ENCODE data around the gene ARHGEF11.

The ARHGEF11 gene

DNA sequence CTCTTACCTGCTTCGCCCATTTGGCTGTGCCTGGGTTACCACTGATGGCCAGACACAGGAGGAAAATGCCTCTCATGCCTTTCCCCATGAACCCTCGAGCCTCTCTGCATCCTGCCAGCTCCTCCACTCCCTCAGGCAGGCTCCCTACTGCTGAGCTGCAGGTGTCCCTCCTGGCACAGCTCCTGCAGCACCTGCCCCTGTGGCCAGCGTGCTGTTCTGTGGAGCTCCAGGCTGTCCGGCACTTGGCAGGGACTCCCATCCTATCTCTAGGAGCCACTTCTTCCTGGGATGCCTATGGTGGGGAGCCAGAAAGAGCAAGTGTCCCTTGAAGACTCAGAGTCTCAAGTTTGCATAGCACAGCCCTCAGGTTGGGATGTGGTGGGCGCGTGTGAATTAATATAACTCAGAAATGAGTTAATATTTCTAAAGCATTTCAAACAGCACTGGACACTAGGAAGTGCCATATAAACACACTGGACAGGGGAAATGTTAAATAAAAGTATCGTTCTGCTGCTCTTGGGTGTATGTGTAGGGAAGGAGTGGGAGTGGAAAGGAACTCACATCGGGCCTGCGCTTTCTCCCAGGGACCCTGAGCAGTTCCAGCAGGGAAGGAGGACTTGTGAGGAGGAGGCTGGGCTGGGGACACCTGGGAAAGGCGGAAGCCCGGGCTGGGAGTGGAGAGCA is 122.4 kb downstream of the ARHGEF11 start:
- Histone ChIP-seq H3K79me2 (ENCODE audit: insufficient read depth, low read length) (no peaks in the 10 kb centered on the region), H3K4me1 (ENCODE audit: insufficient read depth, low read length) (no peaks in the 10 kb centered on the region), H4K20me1 (ENCODE audit: insufficient read depth, low read length) (peaks cover 4% of the 10 kb centered on the region; the same call in 1 of the 2 replicates), H3K9ac (ENCODE audit: low read depth, low read length) (no peak overlapping the region), H2AFZ (ENCODE audit: low read depth, low read length) (no peak overlapping the region), H3K27ac (ENCODE audit: low read length) (no peak overlapping the region), H3K36me3 (ENCODE audit: insufficient read depth, low read length) (no peaks in the 10 kb centered on the region), H3K9me3 (ENCODE audit: insufficient read depth, low read length, severe bottlenecking) (no peaks in the 10 kb centered on the region), H3K4me2 (ENCODE audit: insufficient read depth, low read length) (no peak overlapping the region), H3K27me3 (ENCODE audit: insufficient read depth, low read length, poor library complexity) (peaks cover 23% of the 10 kb centered on the region), H3K4me3 (ENCODE audit: low read depth in 1 of 2, low read length in 2 of 2) (no peak overlapping the region)
- TF ChIP-seq, protein P1, sequence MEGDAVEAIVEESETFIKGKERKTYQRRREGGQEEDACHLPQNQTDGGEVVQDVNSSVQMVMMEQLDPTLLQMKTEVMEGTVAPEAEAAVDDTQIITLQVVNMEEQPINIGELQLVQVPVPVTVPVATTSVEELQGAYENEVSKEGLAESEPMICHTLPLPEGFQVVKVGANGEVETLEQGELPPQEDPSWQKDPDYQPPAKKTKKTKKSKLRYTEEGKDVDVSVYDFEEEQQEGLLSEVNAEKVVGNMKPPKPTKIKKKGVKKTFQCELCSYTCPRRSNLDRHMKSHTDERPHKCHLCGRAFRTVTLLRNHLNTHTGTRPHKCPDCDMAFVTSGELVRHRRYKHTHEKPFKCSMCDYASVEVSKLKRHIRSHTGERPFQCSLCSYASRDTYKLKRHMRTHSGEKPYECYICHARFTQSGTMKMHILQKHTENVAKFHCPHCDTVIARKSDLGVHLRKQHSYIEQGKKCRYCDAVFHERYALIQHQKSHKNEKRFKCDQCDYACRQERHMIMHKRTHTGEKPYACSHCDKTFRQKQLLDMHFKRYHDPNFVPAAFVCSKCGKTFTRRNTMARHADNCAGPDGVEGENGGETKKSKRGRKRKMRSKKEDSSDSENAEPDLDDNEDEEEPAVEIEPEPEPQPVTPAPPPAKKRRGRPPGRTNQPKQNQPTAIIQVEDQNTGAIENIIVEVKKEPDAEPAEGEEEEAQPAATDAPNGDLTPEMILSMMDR (IDR thresholded peaks at IDR 0.05; ENCODE audit: borderline replicate concordance, extremely low read depth, low read length, poor library complexity, severe bottlenecking), result no peak
- no peak for TF ChIP-seq EZH2 (IDR thresholded peaks at IDR 0.05; ENCODE audit: borderline replicate concordance, low read depth, low read length, severe bottlenecking)
- DNase-seq, result no peak
- ATAC-seq (ENCODE audit: insufficient read depth, low read depth), result no peak

GRCh38 chr1:156921053-156921529 is 124.5 kb downstream of the ARHGEF11 start:
- no peaks in the 10 kb centered on the region for H3K79me2 ChIP-seq (ENCODE audit: insufficient read depth, low read length)
- H3K36me3 ChIP-seq (ENCODE audit: insufficient read depth, low read length), result no peaks in the 10 kb centered on the region
- TF ChIP-seq, protein P1 (IDR thresholded peaks at IDR 0.05; ENCODE audit: borderline replicate concordance, extremely low read depth, low read length, poor library complexity, severe bottlenecking), result no peak
- TF ChIP-seq EZH2 (IDR thresholded peaks at IDR 0.05; ENCODE audit: borderline replicate concordance, low read depth, low read length, severe bottlenecking), result no peak
- H3K9ac ChIP-seq (ENCODE audit: low read depth, low read length), result no peak overlapping the region
- no peak overlapping the region for H3K27ac ChIP-seq (ENCODE audit: low read length)
- H2AFZ ChIP-seq (ENCODE audit: low read depth, low read length), result no peak overlapping the region
- ATAC-seq (ENCODE audit: insufficient read depth, low read depth), result no peak
- DNase-seq, result no peak
- H3K27me3 ChIP-seq (ENCODE audit: insufficient read depth, low read length, poor library complexity), result peaks cover 8% of the 10 kb centered on the region
- H3K4me3 ChIP-seq (ENCODE audit: low read depth in 1 of 2, low read length in 2 of 2), result no peak overlapping the region
- H4K20me1 ChIP-seq (ENCODE audit: insufficient read depth, low read length), result peaks cover 4% of the 10 kb centered on the region; the same call in 1 of the 2 replicates
- no peaks in the 10 kb centered on the region for H3K9me3 ChIP-seq (ENCODE audit: insufficient read depth, low read length, severe bottlenecking)
- no peak overlapping the region for H3K4me2 ChIP-seq (ENCODE audit: insufficient read depth, low read length)
- no peaks in the 10 kb centered on the region for H3K4me1 ChIP-seq (ENCODE audit: insufficient read depth, low read length)

DNA sequence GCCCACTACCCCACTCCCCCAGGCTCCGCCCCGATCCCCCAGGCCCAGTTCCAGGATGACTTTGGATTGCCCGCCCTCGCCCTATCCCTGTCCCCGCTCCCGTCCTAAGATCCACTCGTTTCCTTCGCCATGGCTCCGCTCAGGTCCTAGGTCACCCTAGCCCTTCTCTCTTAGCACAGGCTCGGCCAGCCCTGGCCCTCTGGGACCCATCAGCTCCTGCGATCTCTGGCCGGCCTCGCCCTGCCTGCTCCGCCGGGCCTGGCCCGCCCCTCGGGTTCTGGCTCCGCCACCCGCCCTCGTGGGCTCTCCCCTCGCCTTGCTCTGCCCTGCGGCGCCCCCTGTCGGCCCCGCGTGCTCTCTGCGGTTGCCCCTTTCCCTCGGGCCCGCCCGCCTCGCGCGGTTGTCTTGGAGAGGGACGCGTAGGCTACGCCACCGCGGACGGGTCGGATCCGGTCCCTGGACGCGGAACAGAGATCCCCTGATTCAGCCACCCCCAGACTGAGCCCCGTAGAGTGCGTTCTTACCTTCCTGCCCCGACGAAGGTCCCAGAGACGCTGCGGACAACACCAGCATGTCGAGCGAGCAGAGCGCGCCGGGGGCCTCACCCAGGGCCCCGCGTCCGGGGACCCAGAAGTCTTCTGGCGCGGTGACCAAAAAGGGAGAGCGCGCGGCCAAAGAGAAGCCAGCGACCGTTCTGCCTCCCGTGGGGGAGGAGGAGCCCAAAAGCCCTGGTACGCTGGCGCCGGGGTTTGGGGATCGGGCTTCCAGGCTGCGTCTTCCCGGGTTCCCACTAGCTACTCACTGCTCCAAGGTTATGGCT is 125.1 kb downstream of the ARHGEF11 start, which contains the start of gene LRRC71:
Gene LRRC71 (plus strand): TSS at position 400 of the 820 bp plus-strand sequence. CDS start 172 bp downstream, at position 572.
- H4K20me1 ChIP-seq (ENCODE audit: insufficient read depth, low read length), result peaks cover 4% of the 10 kb centered on the region; the same call in 1 of the 2 replicates
- H3K4me3 ChIP-seq (ENCODE audit: low read depth in 1 of 2, low read length in 2 of 2), result no peak within 1 kb of the TSS
- no peaks in the 10 kb centered on the region for H3K4me1 ChIP-seq (ENCODE audit: insufficient read depth, low read length)
- H3K79me2 ChIP-seq (ENCODE audit: insufficient read depth, low read length), result no peaks in the 10 kb centered on the region
- H3K9me3 ChIP-seq (ENCODE audit: insufficient read depth, low read length, severe bottlenecking), result no peaks in the 10 kb centered on the region
- no peak within 1 kb of the TSS for H3K27ac ChIP-seq (ENCODE audit: low read length)
- ATAC-seq (ENCODE audit: insufficient read depth, low read depth), result no peak
- H2AFZ ChIP-seq (ENCODE audit: low read depth, low read length), result no peak within 1 kb of the TSS
- no peaks in the 10 kb centered on the region for H3K36me3 ChIP-seq (ENCODE audit: insufficient read depth, low read length)
- peaks cover 8% of the 10 kb centered on the region for H3K27me3 ChIP-seq (ENCODE audit: insufficient read depth, low read length, poor library complexity)
- H3K9ac ChIP-seq (ENCODE audit: low read depth, low read length), result no peak within 1 kb of the TSS
- DNase-seq, result no peak
- no peak for TF ChIP-seq EZH2 (IDR thresholded peaks at IDR 0.05; ENCODE audit: borderline replicate concordance, low read depth, low read length, severe bottlenecking)
- TF ChIP-seq, protein P1 (IDR thresholded peaks at IDR 0.05; ENCODE audit: borderline replicate concordance, extremely low read depth, low read length, poor library complexity, severe bottlenecking), result peak; percentile 16
- H3K4me2 ChIP-seq (ENCODE audit: insufficient read depth, low read length), result no peak within 1 kb of the TSS

Data from DND-41 (cell line).